NCI-H524 (cell line): Measurements from ENCODE around the gene STAP2.
"Not testable (repeated sequence)": the region's sequence is repeated elsewhere in the genome, so short reads cannot be mapped to it uniquely, and the experiment has no call there.

Source experiments
- DNase-seq, 2 experiments: peaks; one replicate each; lab custom pipeline; 2025; lab: John Stamatoyannopoulos, UW

The STAP2 gene

DNA sequence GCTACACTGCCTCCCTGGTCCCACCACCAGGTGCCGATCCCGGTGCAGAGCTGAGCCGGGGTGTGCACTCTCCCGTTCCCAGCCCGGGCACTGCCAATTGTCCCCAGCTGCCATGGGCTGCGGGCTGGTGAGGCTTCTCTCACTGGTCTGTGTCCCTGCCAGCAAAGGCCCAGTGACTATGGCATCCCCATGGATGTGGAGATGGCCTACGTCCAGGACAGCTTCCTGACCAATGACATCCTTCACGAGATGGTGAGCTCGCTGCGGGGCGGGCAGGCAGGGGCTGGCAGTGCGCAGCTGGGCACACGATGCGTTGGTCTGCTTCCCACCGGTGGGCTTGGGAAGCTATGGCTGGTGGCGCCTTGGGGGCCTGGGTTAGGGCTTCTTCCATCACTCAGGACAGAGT, 19.3 kb upstream of the STAP2 start:
- DNase-seq: no peak

- peak in 1 of 2 experiments; percentile 21 for DNase-seq
These were observed 18.6 kb upstream of the STAP2 start for GRCh38 chr19:4357095-4357797.

GRCh38 chr19:4354897-4355296, 16.3 kb upstream of the STAP2 start:
- no peak for DNase-seq

- DNase-seq: no peak
These were observed 15.7 kb upstream of the STAP2 start for GRCh38 chr19:4354282-4354681.

DNA sequence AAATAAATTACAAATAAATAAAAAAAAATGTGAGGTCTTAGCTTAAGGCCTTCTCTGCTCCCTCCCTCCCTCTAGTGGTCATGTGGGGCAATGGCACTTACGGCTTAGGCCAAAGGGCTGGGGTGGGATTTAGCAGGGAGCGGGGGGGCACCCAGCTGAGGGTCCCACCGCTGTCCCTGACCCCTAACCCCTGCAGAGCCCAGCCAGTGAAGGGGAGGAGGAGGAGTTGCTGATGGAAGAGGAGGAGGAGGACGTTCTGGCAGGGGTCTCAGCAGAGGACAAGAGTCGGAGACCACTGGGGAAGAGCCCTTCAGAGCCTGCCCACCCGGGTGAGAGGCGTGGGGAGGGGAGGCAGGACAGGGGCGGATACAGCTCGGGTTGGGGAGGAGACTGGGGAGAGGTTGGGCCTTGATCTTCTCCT, 14.1 kb upstream of the STAP2 start:
- DNase-seq: peak in 1 of 2 experiments; percentile 56

- no peak for DNase-seq
These were observed 12.1 kb upstream of the STAP2 start for GRCh38 chr19:4350726-4351125.

GRCh38 chr19:4350111-4350510, 11.5 kb upstream of the STAP2 start:
- no peak for DNase-seq

GRCh38 chr19:4349225-4349624, 10.6 kb upstream of the STAP2 start:
- not testable (repeated sequence) for DNase-seq

DNA sequence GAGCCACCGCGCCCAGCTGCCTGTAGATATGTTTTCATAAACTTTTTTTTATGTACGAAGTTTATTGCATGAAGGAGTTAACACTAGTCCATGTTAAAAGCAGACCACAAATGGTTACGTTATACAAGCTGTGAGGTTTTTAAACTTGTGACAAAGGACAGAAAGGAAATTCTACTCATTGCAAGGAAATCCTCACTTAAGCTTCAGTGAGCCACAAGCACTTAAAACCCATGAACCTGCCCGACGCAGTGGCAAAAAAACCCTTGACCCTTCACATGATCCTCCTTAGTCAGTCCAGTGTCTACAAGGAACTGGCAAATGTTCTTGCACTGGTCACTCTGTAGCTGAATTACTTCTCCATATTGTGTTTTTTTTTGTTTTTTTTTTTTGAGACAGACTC, 8.9 kb upstream of the STAP2 start:
- DNase-seq: no peak

DNA sequence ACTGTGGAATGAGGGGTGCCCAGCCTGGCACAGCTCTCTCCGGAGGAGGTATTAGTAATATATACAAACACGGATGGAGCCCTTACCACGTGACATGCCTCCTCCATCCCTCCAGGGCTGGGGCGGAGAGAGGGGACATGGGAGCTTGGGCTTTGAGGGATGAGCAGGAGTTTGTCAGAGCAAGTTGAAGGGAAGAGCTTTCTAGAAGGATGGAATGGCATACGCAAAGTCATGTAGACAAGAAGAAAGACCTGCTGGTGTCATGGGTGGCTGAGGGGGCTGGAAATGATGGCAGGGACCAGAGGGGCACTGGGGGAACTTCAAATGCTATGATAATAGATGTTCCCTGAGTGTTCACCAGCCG, 7.4 kb upstream of the STAP2 start:
- no peak for DNase-seq

GRCh38 chr19:4345342-4346019, 6.9 kb upstream of the STAP2 start:
- DNase-seq: no peak

- DNase-seq: peak; percentile 78 to 89
These were observed 5.0 kb upstream of the STAP2 start, which contains the start of gene MPND for GRCh38 chr19:4343370-4344307. Gene MPND (plus strand): TSS chr19:4343562. CDS start chr19:4343594, 32 bp downstream.

- DNase-seq: peak; percentile 100
These were observed 4.2 kb upstream of the STAP2 start for GRCh38 chr19:4342615-4343369.

DNA sequence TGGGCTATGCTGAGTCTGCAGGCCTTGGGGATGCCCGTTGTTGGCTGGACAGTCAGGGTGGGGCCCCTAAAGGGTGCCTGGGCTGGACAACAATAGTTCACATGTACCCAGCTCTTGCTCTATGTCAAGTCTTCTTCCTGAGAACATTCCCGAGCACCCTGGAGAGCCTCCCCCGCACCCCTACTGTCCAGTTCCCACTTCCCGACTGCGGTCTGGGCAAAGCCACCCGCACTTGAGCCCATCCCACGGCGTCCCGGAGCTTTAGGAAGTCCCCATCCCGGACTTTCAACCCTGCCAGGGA, 3.6 kb upstream of the STAP2 start:
- no peak for DNase-seq

DNA sequence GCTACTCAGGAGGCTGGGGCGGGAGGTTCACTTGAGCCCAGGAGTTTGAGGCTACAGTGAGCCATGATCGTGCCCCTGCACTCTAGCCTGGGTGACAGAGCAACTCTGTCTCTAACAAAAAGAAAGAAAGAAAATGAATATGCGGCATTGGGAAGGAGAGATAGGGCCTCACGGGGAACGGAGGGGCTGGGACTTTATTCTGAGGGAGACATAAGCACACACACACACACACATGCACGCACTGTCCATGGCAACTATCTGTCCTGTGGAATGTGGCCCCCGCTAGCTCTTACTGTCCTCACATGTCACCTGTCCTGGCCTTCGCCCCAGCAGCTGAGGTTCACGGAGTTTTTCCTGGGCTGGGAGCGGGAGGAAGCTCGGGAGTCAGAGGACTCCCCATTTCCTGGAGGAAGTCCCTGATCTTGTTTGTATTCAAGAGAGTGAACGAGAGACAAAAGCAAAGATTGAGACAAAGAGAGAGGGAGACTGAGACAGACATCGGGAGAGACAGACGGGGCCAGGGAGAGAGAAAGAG, 654 bp downstream of the STAP2 start:
- no peak for DNase-seq

- DNase-seq: no peak
These were observed 3.6 kb downstream of the STAP2 start for GRCh38 chr19:4334929-4335570.

- DNase-seq: no peak
These were observed 8.8 kb downstream of the STAP2 start for GRCh38 chr19:4329858-4330257.

- DNase-seq: not testable (repeated sequence)
These were observed 9.5 kb downstream of the STAP2 start for GRCh38 chr19:4328991-4329681.

- peak; percentile 92 to 98 for DNase-seq
These were observed 10.2 kb downstream of the STAP2 start for GRCh38 chr19:4328243-4328990.

GRCh38 chr19:4327877-4328242, 10.8 kb downstream of the STAP2 start:
- no peak for DNase-seq
